ENCODE data around the gene ARHGEF10L.

ARHGEF10L gene

GRCh38 chr1:17630048-17630830 is 90.7 kb downstream of the ARHGEF10L start:
- in situ Hi-C loops (cut with HindIII; ENCODE audit: low sequenced_read_pairs): no loop called here

- in situ Hi-C loops (cut with HindIII; ENCODE audit: low sequenced_read_pairs): no loop called here
Observed at GRCh38 chr1:17630986-17631385, 91.5 kb downstream of the ARHGEF10L start.

- in situ Hi-C loops (cut with HindIII; ENCODE audit: low sequenced_read_pairs): no loop called here
Observed at GRCh38 chr1:17631410-17631809, 91.9 kb downstream of the ARHGEF10L start.

- in situ Hi-C loops (cut with HindIII; ENCODE audit: low sequenced_read_pairs): no loop called here
Observed at GRCh38 chr1:17632106-17632505, 92.6 kb downstream of the ARHGEF10L start.

GRCh38 chr1:17632541-17633184 is 93.2 kb downstream of the ARHGEF10L start:
- in situ Hi-C loops (cut with HindIII; ENCODE audit: low sequenced_read_pairs): no loop called here

- in situ Hi-C loops (cut with HindIII; ENCODE audit: low sequenced_read_pairs): no loop called here
Observed at GRCh38 chr1:17633654-17634053, 94.2 kb downstream of the ARHGEF10L start.

- in situ Hi-C loops (cut with HindIII; ENCODE audit: low sequenced_read_pairs): no loop called here
Observed at GRCh38 chr1:17635276-17635675, 95.8 kb downstream of the ARHGEF10L start.

- in situ Hi-C loops (cut with HindIII; ENCODE audit: low sequenced_read_pairs): no loop called here
Observed at GRCh38 chr1:17635811-17636210, 96.3 kb downstream of the ARHGEF10L start.

GRCh38 chr1:17636612-17637011 is 97.1 kb downstream of the ARHGEF10L start:
- in situ Hi-C loops (cut with HindIII; ENCODE audit: low sequenced_read_pairs): no loop called here

GRCh38 chr1:17637055-17637454 is 97.6 kb downstream of the ARHGEF10L start:
- in situ Hi-C loops (cut with HindIII; ENCODE audit: low sequenced_read_pairs): no loop called here

GRCh38 chr1:17639703-17640340 is 100.3 kb downstream of the ARHGEF10L start:
- in situ Hi-C loops (cut with HindIII; ENCODE audit: low sequenced_read_pairs): no loop called here

- in situ Hi-C loops (cut with HindIII; ENCODE audit: low sequenced_read_pairs): no loop called here
Observed at GRCh38 chr1:17640393-17640792, 100.9 kb downstream of the ARHGEF10L start.

- in situ Hi-C loops (cut with HindIII; ENCODE audit: low sequenced_read_pairs): no loop called here
Observed at GRCh38 chr1:17640975-17641374, 101.5 kb downstream of the ARHGEF10L start.

GRCh38 chr1:17642169-17642568 is 102.7 kb downstream of the ARHGEF10L start:
- in situ Hi-C loops (cut with HindIII; ENCODE audit: low sequenced_read_pairs): no loop called here

- in situ Hi-C loops (cut with HindIII; ENCODE audit: low sequenced_read_pairs): no loop called here
Observed at GRCh38 chr1:17642943-17643342, 103.4 kb downstream of the ARHGEF10L start.

- in situ Hi-C loops (cut with HindIII; ENCODE audit: low sequenced_read_pairs): no loop called here
Observed at GRCh38 chr1:17643861-17644703, 104.6 kb downstream of the ARHGEF10L start.

GRCh38 chr1:17645068-17645911 is 105.8 kb downstream of the ARHGEF10L start:
- in situ Hi-C loops (cut with HindIII; ENCODE audit: low sequenced_read_pairs): no loop called here

- in situ Hi-C loops (cut with HindIII; ENCODE audit: low sequenced_read_pairs): no loop called here
Observed at GRCh38 chr1:17646444-17647280, 107.2 kb downstream of the ARHGEF10L start.

GRCh38 chr1:17648457-17649145 is 109.1 kb downstream of the ARHGEF10L start:
- in situ Hi-C loops (cut with HindIII; ENCODE audit: low sequenced_read_pairs): no loop called here
